Testis (tissue), 3 donors: ENCODE data around the gene IL20RB. TPM values are rescaled to one million over a fixed set of nuclear protein-coding genes. Genes with fewer than 3 reads are reported as not detected.

Experiments
- DNase-seq: peaks from one replicate; pipeline ENCODE4 v3.0.0-alpha.2; 2019
- H3K27ac ChIP-seq, 2 donors: fragments of 200-600 bp; sonication (generic); one replicate each; pipeline ENCODE4 v1.5.1; 2019
- H3K27me3 ChIP-seq: fragments of 200-600 bp; sonication (generic); one replicate; pipeline ENCODE4 v1.5.1; 2019
- H3K36me3 ChIP-seq: fragments of 200-600 bp; sonication (generic); one replicate; pipeline ENCODE4 v1.5.1; 2017; ENCODE audit warnings: low read depth; ENCODE audit errors: missing control alignments
- H3K4me1 ChIP-seq: fragments of 200-600 bp; sonication (generic); one replicate; pipeline ENCODE4 v1.5.1; 2019
- H3K4me3 ChIP-seq, 2 donors: fragments of 200-600 bp; sonication (generic); one replicate each; pipeline ENCODE4 v1.5.1; 2017 to 2019
- H3K9me3 ChIP-seq: fragments of 200-600 bp; sonication (generic); one replicate; pipeline ENCODE4 v1.5.1; 2017
- CTCF ChIP-seq, 3 experiments: fragments of 450-650 bp in 2 of 3; fragments of 200-600 bp in 1 of 3; sonication (generic) in 1 of 3; IDR thresholded peaks; one replicate each; pipeline ENCODE4 v1.5.1; 2016 to 2019; ENCODE audit warnings: antibody characterized with exemption in 3 of 3, mild to moderate bottlenecking in 2 of 3, moderate library complexity in 1 of 3
- POLR2A ChIP-seq: fragments of 450-650 bp; IDR thresholded peaks from one replicate; pipeline ENCODE4 v1.6.1; 2017; ENCODE audit warnings: antibody characterized with exemption, mild to moderate bottlenecking, moderate library complexity
- WGBS, 2 donors: methylation state at CpG; one replicate each; pipeline ENCODE4 v1.1.5; 2018; 5-methylcytosine and 5-hydroxymethylcytosine counted together
- intact Hi-C: fragments of 100-400 bp; cut with DNase I; formaldehyde crosslinking; loops from one replicate; pipeline ENCODE4 v1.15.1; 2023; ENCODE audit warnings: low total_unique reads
- polyA plus RNA-seq: library from polyadenylated mRNA; stranded (reverse); fragments of 350-450 nt; fragmentation: Illumina TruSeq; extraction: RNeasy Lipid Tissue Mini Kit (QIAGEN cat#74804); gene quantifications from one replicate; pipeline ENCODE4 v1.2.3, GENCODE V29; 2014; ENCODE audit warnings: low read depth, low replicate concordance; ENCODE audit not compliant: insufficient read depth
- total RNA-seq, 2 donors: library from RNA; depleted of rRNA; stranded (reverse); fragments of >200 nt; gene quantifications; one replicate each; pipeline ENCODE4 v1.2.3, GENCODE V29; 2016

IL20RB gene
- total and polyA plus RNA-seq, 3 donors from 2014 or later = 2.0 to 12.5 (median 3.5) TPM

GRCh38 chr3:137008131-137008530, 50.3 kb downstream of the IL20RB start:
- no peak for DNase-seq
- TF ChIP-seq CTCF (IDR thresholded peaks at IDR 0.05) (no peak), POLR2A (no peak)
- 61 to 70% methylated on average over 3 of the region's 3 CpGs for WGBS, 2 donors

GRCh38 chr3:137008976-137009375, 51.2 kb downstream of the IL20RB start:
- 94 to 96% methylated on average over 4 of the region's 4 CpGs for WGBS, 2 donors
- no peak overlapping the region for H3K4me3 ChIP-seq
- H3K4me1 ChIP-seq = no peaks in the 10 kb centered on the region
- no peaks in the 10 kb centered on the region for H3K9me3 ChIP-seq
- H3K27me3 ChIP-seq = no peaks in the 10 kb centered on the region
- DNase-seq = no peak
- H3K36me3 ChIP-seq = no peaks in the 10 kb centered on the region
- intact Hi-C loops = no loop called here
- TF ChIP-seq CTCF (IDR thresholded peaks at IDR 0.05) = no peak
- TF ChIP-seq POLR2A = no peak
- no peak overlapping the region for H3K27ac ChIP-seq

More at GRCh38 chr3:137008131-137008530, 50.3 kb downstream of the IL20RB start:
- no peaks in the 10 kb centered on the region for H3K27me3 ChIP-seq
- no peaks in the 10 kb centered on the region for H3K9me3 ChIP-seq
- H3K27ac ChIP-seq = no peak overlapping the region
- H3K36me3 ChIP-seq = no peaks in the 10 kb centered on the region
- H3K4me1 ChIP-seq = no peaks in the 10 kb centered on the region
- intact Hi-C loops = no loop called here
- no peak overlapping the region for H3K4me3 ChIP-seq

GRCh38 chr3:137010137-137010536, 52.4 kb downstream of the IL20RB start:
- H3K4me3 ChIP-seq = no peak overlapping the region
- intact Hi-C loops = loop anchor here (10.0 kb wide), 2 partner anchors 255 to 935 kb away; partner anchors contain the start of gene STAG1
- WGBS, 2 donors = 87 to 94% methylated on average over 6 of the region's 6 CpGs
- peaks cover 4% of the 10 kb centered on the region for H3K4me1 ChIP-seq
- no peaks in the 10 kb centered on the region for H3K9me3 ChIP-seq
- no peak for TF ChIP-seq POLR2A
- no peak for TF ChIP-seq CTCF (IDR thresholded peaks at IDR 0.05)
- no peaks in the 10 kb centered on the region for H3K36me3 ChIP-seq
- DNase-seq = no peak
- no peaks in the 10 kb centered on the region for H3K27me3 ChIP-seq
- no peak overlapping the region for H3K27ac ChIP-seq

GRCh38 chr3:137011153-137011552, 53.4 kb downstream of the IL20RB start:
- Histone ChIP-seq H3K4me3 (no peak overlapping the region), H3K36me3 (no peaks in the 10 kb centered on the region), H3K9me3 (no peaks in the 10 kb centered on the region), H3K27me3 (no peaks in the 10 kb centered on the region), H3K27ac (no peak overlapping the region), H3K4me1 (peaks cover 4% of the 10 kb centered on the region)
- DNase-seq = no peak
- intact Hi-C loops = loop anchor here (10.0 kb wide), 2 partner anchors 256 to 936 kb away; partner anchors contain the start of gene STAG1
- no peak for TF ChIP-seq POLR2A
- TF ChIP-seq CTCF (IDR thresholded peaks at IDR 0.05) = no peak
- WGBS, 2 donors = 90 to 91% methylated on average over 3 to 4 of the region's 4 CpGs

- DNase-seq = no peak
- TF ChIP-seq POLR2A = no peak
- TF ChIP-seq CTCF (IDR thresholded peaks at IDR 0.05) = no peak
- H3K27ac ChIP-seq = no peak overlapping the region
These were observed 54.3 kb downstream of the IL20RB start for GRCh38 chr3:137012097-137012501.

More at GRCh38 chr3:137012097-137012501, 54.3 kb downstream of the IL20RB start:
- Histone ChIP-seq H3K4me3 (no peak overlapping the region), H3K36me3 (no peaks in the 10 kb centered on the region), H3K4me1 (peaks cover 4% of the 10 kb centered on the region), H3K9me3 (no peaks in the 10 kb centered on the region), H3K27me3 (no peaks in the 10 kb centered on the region)
- WGBS, 2 donors = 74 to 76% methylated on average over 3 of the region's 3 CpGs
- intact Hi-C loops = loop anchor here (10.0 kb wide), 2 partner anchors 257 to 937 kb away; partner anchors contain the start of gene STAG1
